Right atrium auricular region (tissue), 2 donors: ENCODE results near the gene CACNA1A. TPM values are rescaled to one million over a fixed set of nuclear protein-coding genes. Genes with fewer than 3 reads are reported as not detected.
A peak's percentile ranks its signal among the peaks of the same experiment; 100 is the strongest.

ENCODE experiments used
- DNase-seq: peaks from one replicate; pipeline ENCODE4 v3.0.0-alpha.2; 2019; ENCODE audit warnings: low spot score
- H3K27ac ChIP-seq, 2 donors: fragments of 200-600 bp; sonication (generic); 1 replicate in 1 of 2; 2 replicates in 1 of 2; pipeline ENCODE4 v1.5.1; 2016 to 2019
- H3K27me3 ChIP-seq, 2 donors: fragments of 200-600 bp; sonication (generic); one replicate each; pipeline versions ENCODE4 v1.5.1 to v1.6.0; 2017 to 2019
- H3K36me3 ChIP-seq: fragments of 200-600 bp; sonication (generic); one replicate; pipeline ENCODE4 v1.5.1; 2016
- H3K4me1 ChIP-seq, 2 donors: fragments of 200-600 bp; sonication (generic); one replicate each; pipeline versions ENCODE4 v1.5.1 to v1.6.0; 2017 to 2019
- H3K4me3 ChIP-seq, 2 donors: fragments of 200-600 bp; sonication (generic); 1 replicate in 1 of 2; 2 replicates in 1 of 2; pipeline ENCODE4 v1.5.1; 2017 to 2019; ENCODE audit warnings: mild to moderate bottlenecking in 1 of 2, moderate library complexity in 1 of 2
- H3K9me3 ChIP-seq, 2 donors: fragments of 200-600 bp; sonication (generic); one replicate each; pipeline ENCODE4 v1.5.1; 2019
- total RNA-seq, 2 donors: library from RNA; depleted of rRNA; stranded (reverse); fragments of >200 nt; gene quantifications; one replicate each; pipeline ENCODE4 v1.1.0, GENCODE V29; 2016
- TF ChIP-seq, protein P1 (sequence below), 2 donors: fragments of 200-600 bp; sonication (generic); IDR thresholded peaks; one replicate each; pipeline ENCODE4 v1.5.1; 2019; ENCODE audit warnings: antibody characterized with exemption in 2 of 2

The CACNA1A gene
- total RNA-seq, 2 donors from 2014 or later: 0.28 to 0.48 TPM

DNA sequence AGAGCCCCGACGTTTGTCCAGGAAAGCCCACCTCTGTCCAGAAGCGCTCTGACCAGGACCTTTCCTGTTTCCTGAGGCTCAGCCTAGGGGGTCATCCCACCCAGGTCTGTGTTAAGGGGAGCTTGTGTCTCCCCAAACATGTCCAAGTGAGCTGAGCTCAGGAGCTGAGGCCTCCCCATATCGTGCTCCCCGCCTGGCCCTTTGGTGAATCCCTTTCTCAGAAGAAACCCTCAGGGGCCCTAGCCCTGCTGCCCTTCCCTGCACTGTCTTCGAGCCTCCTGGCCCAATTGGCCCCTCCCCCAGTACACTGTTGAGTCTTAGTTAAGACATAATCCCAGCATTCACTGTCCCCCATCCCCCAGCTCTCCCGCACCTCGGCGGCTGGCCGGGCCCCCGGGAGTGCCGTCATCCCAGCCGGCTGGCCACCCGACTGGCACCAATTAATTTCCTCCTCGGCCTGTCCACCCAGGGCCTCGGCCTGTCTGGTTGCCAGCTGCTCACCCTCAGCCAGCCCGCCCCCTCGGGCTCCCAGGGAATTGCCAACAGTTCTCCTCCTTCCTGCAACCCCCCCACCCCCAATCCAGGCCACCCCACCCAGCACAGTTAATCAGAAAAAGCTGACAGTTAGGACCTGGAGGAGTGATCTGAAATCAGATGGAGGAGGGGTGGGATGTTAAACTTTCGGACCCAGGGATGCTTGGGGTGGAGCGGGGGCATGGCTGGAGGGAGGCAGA is 342.5 kb downstream of the CACNA1A start:
- peaks cover 0 to 56% of the 10 kb centered on the region in 2 donors for H3K4me1 ChIP-seq
- H3K9me3 ChIP-seq: no peaks in the 10 kb centered on the region
- TF ChIP-seq, protein P1, sequence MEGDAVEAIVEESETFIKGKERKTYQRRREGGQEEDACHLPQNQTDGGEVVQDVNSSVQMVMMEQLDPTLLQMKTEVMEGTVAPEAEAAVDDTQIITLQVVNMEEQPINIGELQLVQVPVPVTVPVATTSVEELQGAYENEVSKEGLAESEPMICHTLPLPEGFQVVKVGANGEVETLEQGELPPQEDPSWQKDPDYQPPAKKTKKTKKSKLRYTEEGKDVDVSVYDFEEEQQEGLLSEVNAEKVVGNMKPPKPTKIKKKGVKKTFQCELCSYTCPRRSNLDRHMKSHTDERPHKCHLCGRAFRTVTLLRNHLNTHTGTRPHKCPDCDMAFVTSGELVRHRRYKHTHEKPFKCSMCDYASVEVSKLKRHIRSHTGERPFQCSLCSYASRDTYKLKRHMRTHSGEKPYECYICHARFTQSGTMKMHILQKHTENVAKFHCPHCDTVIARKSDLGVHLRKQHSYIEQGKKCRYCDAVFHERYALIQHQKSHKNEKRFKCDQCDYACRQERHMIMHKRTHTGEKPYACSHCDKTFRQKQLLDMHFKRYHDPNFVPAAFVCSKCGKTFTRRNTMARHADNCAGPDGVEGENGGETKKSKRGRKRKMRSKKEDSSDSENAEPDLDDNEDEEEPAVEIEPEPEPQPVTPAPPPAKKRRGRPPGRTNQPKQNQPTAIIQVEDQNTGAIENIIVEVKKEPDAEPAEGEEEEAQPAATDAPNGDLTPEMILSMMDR (IDR thresholded peaks at IDR 0.05): no peak
- no peaks in the 10 kb centered on the region for H3K27me3 ChIP-seq
- peak; percentile 83 for DNase-seq
- peak overlapping the region; percentile 91 to 93 for H3K27ac ChIP-seq
- peak overlapping the region in 1 of 2 donors; percentile 47 for H3K4me3 ChIP-seq
- H3K36me3 ChIP-seq: no peaks in the 10 kb centered on the region

DNA sequence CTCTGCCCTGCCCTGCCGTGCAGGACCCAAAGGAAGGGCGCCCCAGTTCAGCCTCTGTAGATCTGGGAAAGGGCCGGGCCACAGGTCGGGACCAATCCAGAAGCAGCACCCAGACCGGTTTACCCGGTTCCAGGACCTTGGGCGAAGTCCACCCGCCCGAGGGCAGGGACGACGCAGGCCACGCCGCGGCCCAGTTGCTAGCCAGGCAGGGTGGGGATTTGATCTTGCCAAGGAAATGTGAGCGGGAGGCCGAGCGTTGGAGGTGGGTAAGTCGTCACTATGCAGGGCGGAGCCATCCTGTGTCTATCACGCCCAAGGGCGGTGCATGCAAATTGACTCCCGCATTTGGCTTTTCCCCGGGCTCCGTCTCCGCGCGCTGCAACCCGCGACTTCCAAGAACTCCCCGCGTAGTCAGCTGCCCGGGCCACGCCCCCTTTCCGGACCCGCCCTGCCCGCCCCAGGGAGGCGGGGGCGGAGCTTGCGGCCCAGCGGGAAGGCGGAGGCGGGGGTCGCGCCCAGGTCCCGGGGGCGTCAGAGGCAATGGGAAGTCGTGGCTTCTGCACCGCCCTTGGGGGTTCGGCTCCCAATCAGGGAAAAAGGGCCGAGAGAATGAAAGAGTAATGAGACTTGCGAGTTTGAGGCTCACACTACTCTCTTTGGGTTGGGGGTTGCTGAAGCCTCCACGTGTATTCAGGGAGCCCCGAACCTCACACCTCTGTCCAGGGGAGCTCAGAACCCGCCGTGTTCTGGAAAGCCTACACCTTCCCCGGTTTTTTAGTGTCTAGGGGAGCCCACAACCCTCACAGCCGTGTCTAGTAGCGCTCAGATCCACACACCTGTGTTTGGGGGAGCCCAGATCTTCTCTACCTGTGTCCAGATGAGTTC is 343.3 kb downstream of the CACNA1A start:
- Histone ChIP-seq H3K27me3 (no peaks in the 10 kb centered on the region), H3K27ac (peak overlapping the region; percentile 91 to 93), H3K4me1 (peaks cover 0 to 53% of the 10 kb centered on the region in 2 donors), H3K4me3 (peak overlapping the region; percentile 38 to 47), H3K36me3 (no peaks in the 10 kb centered on the region), H3K9me3 (no peaks in the 10 kb centered on the region)
- DNase-seq: peak; percentile 99
- TF ChIP-seq, protein P1 (IDR thresholded peaks at IDR 0.05): no peak

DNA sequence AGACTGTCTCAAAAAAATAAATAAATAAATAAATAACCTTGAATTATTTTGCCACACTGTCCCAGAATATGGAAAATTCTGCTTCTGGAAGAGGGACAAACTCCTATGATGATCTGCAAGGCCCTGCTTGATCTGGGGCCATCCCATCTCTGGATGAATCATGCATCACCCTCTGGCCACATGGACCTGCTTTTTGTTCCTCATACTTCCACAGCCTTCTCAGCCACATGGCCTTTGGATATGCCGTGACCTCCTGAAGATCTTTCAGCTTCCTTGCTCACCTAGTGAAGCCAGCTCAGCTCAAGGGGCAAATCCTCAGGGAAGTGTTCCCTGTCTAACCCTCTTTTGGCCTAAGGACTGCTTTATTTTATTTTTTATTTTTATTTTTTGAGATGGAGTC is 345.7 kb downstream of the CACNA1A start:
- DNase-seq: no peak
- H3K36me3 ChIP-seq: no peaks in the 10 kb centered on the region
- H3K4me3 ChIP-seq: no peak overlapping the region
- no peaks in the 10 kb centered on the region for H3K9me3 ChIP-seq
- peaks cover 0 to 38% of the 10 kb centered on the region in 2 donors for H3K4me1 ChIP-seq
- TF ChIP-seq, protein P1 (IDR thresholded peaks at IDR 0.05): no peak
- H3K27me3 ChIP-seq: no peaks in the 10 kb centered on the region
- no peak overlapping the region for H3K27ac ChIP-seq

DNA sequence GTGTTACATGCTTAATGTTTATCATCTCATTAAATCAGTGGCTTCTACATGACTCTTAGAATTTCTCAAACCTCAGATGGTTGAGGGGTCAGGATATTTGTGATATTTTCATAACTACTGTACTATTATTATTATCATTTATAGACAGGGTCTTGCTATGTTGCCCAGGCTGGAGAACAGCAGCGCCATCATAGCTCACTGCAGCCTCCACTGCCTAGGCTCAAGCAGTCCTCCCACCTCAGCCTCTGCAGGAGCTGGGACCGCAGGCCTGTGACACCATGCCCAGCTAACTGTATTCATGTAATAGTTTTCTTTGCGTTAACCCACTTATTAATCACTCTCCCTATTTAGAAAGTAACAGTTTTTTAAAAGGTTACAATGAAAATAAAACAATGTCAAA is 346.6 kb downstream of the CACNA1A start:
- Histone ChIP-seq H3K36me3 (no peaks in the 10 kb centered on the region), H3K27me3 (no peaks in the 10 kb centered on the region), H3K4me3 (no peak overlapping the region), H3K4me1 (peaks cover 0 to 38% of the 10 kb centered on the region in 2 donors), H3K27ac (no peak overlapping the region), H3K9me3 (no peaks in the 10 kb centered on the region)
- DNase-seq: no peak
- TF ChIP-seq, protein P1 (IDR thresholded peaks at IDR 0.05): no peak
